ENCODE data around the gene GPRIN1.

Gene GPRIN1

DNA sequence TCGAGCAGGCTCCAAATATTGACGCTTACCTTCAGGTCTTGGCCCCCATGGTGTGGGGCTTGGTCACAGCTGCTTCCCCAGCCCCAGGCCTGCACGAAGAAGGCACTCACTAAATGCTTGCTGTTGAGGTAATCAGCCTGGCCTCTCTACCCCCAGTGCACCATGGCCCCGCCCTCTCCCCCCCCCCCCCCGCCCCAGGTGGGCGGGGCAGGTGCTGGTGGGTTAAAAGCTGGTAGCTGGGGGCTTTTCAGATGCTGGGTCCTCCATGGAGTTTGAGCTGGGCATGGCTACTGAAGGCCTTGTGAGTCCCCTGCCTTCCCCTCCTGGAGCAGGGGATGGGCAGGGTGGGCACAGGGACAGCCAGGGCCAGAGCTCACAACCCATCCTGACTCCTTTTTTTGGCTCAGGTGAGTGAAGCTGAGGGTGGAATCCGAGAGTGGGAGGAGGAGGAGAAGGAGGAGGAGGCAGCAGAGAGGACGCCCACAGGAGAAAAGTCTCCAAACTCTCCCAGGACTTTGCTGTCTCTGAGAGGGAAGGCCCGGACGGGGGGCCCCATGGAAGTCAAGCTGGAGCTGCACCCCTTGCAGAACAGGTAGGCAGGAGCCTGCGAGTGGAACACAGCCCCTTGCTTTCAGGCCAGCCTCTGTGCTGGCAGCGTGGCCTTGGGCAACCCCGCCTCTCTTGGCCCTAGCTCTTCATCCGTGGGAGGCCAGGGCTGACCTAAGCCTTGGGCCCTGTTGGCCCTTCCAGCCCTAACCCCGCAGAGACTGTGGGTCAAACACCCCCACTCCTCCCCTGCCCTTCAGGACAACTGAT lies 32.9 kb upstream of the GPRIN1 start:
- DNase-seq, result no peak

DNA sequence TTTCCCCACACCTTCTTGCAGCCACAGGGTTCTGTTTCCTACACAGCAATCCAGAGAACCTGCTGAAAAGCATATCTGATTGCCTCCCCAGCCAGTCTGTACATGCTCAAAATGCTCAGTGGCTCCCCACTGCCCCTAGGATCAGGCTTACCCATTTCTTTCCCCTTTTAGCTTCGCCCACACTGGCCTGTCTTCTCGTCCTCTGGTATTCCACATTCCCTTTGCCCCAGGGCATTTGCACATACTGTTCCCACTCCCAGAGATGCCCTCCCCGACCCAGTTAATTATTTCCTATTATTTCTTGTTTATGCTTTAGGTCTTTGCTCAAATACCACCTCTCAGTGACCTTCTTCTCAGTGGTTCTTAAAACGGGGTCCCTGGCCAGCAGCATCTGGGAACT lies 30.7 kb upstream of the GPRIN1 start:
- no peak for DNase-seq

DNA sequence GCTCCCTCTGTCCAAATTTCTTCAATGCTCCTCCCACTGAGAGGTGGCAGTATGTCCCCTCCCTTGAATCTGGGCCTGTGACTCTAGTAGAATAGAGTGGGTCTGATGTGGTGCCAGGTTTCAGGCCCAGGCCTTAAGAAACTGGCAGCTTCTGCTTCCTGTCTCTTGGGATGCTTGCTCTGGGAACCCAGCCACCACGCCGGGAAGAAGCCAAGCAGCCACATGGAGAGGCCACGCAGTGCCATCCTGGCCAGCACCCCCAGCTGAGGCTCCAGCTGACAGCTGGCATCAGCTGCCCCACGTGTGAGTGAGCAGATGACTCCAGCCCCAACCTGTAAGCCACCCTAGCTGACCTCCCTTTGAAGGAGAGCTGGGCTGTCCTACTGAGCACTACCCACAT lies 30.0 kb upstream of the GPRIN1 start:
- DNase-seq, result no peak

DNA sequence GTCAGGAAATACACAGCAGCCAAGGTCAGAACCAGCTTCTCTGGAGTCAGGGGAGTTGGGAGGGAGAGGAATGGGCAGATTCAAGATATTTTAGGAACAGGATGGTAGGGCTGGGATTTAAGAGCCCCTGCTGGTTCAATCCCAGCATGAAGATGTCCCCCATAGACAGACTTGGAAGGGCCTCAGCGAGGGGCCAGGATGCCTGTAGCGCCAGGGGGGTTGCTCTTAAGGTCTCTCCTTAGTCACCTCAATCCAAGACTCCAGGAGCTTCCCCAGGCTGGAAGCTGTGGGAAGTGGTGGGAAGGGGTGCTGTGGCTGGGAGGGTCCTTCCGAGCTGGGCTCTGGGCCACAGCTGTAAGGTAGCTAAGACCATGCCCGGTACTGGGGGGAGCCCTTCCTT lies 29.3 kb upstream of the GPRIN1 start:
- DNase-seq, result no peak

DNA sequence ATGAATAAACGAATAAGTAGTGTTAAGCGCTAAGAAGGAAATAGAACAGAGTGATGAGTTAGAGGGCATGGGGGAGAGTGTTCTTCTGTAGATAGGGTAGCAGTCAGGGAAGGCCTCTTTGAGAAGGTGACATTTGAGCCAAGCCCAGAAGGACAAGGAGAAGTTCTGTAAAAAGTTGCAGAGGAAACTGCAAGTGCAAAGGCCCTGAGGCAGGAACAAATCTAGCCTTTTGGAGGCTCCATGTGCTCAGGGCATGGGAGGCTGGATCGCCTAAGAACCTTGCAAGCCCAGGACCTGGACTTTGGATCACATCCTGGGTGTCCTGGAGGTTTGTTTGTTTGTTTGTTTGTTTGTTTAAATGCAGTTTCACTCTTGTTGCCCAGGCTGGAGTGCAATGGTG lies 28.5 kb upstream of the GPRIN1 start:
- DNase-seq, result no peak

DNA sequence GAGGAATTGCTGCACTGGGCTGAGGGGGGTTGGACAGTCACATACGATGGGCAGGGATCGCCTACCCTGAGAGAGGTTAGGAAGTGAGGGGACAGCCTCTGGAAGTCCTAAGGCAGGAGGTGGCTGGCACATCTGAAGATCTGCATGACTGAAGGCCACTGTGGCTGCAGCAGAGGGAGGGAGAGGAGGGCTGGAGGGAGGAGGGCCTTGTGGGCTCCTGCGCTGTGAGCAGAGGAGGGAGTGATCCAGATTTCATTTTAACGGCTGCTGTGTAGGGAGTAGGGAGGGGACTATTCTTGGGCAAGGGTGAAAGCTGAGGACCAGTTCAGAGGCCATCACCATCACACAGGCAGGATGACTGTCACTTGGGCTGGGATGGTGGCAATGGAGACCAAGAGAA lies 27.6 kb upstream of the GPRIN1 start:
- DNase-seq, result no peak

DNA sequence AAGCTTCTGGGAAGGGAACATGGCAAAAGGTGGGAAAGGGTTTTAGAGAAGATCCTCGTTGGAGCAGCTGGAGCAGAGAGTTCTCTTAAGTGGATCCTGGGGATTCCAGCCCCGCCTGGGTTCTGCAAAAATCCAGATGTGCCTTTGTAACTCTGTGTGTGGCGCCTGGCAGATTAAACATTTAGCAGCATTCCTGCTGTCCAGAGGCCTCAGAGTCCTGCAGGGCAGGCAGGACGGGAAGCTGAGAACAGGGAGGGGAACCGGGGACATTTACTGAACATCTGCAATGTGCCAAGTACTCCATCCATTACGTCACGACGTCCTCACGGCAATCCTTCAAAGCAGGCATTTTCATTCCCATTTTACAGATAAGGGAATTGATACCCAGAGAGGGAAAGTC lies 26.5 kb upstream of the GPRIN1 start:
- DNase-seq, result no peak

DNA sequence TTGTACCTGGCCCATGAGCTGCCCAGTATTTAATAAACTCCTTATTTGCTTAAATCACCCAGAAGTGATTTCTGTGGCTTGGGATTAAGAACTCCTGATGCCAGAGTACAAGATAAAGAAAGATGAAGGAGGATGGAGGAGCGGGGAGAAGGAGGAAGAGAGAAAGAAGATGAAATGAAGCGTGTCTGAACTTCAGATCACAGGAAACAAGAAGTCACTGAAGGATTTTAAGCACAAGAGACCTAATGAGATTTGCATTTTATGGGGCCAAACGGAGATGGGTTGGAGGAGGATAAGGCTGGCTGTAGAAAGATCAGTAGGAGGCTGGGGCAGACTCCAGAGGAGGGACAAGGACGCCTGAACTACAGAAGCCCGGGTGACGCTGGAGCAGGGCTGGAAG lies 23.6 kb upstream of the GPRIN1 start:
- DNase-seq, result no peak

DNA sequence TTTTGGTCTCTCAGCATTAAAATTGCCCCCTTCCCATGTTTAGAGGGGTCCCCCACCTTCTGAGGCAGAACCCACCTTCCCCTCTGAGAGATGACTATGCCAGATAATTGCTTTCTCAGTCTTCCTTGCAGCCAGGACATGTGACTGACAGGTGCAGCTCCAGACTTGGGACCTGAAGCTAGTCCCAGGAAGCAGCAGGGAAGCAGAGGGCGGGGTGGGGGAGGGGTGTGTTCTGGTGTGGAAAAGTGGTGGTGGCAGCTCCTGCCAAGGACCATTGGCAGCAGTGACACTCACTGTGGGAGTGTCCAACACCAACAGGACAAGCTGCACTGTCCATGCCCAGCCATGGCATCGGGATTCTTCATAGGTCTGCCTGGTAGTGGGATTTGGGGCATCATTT lies 22.8 kb upstream of the GPRIN1 start:
- DNase-seq, result no peak

DNA sequence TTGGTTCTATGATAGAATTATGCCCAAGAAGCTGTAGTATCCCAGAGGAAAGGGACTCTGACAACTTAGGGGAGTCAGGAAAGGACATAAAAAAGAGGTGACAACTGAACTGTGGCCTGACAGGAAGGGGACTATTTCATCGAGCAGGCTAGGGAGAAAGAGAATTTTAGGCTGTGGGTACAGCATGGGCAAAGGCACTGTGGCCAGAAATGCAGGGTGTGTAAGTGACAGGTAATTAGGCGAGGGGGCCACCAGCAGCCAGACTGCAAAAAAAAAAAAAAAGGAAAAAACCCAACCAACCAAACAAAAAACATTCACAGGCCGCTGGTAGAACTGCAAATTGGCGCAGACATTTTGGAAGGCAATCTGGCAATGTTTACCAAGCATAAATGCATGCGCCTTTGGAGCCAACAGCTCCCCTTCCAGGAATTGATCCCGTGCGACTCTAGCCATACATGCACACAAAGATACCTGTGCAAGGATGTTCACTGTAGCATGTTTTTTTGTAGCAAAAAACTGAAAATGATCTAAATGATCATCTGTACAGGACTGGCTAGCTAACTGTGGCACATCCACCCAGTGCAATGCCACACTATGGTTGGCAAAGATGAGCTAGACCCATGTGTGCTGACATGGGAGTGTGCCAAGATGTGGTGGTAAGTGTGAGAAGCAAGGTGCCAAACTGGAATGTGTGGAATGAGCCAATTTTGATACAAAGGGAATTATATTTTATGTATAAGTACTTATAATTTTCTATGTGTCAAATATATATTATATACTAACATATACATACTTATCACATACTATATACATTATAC lies 21.6 kb upstream of the GPRIN1 start:
- no peak for DNase-seq

DNA sequence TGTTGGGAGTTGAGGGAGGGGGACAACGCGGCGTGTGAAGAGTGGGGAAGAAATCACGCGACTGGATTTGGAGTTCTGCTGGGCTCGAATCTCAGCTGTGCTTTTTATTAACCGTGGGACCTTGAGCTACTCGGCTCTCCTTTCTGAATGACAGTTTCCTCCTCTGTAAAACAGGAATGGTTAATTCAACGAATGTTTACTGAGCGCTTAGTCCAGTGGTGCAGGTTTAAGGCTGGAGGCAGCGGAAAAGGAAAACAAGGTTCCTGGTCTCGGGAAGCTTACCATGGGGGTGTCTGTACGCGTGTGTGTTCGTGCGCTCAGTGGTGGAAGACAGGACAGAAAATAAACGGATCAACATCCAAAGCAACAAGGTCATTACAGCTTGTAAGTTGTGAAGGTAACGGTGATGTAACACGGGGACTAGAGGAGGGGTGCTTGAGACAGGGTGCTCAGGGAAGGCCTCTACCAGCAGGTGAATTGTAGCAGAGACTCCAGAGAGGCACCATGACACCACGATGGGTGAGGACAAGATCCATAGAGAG lies 20.8 kb upstream of the GPRIN1 start:
- DNase-seq, result no peak

DNA sequence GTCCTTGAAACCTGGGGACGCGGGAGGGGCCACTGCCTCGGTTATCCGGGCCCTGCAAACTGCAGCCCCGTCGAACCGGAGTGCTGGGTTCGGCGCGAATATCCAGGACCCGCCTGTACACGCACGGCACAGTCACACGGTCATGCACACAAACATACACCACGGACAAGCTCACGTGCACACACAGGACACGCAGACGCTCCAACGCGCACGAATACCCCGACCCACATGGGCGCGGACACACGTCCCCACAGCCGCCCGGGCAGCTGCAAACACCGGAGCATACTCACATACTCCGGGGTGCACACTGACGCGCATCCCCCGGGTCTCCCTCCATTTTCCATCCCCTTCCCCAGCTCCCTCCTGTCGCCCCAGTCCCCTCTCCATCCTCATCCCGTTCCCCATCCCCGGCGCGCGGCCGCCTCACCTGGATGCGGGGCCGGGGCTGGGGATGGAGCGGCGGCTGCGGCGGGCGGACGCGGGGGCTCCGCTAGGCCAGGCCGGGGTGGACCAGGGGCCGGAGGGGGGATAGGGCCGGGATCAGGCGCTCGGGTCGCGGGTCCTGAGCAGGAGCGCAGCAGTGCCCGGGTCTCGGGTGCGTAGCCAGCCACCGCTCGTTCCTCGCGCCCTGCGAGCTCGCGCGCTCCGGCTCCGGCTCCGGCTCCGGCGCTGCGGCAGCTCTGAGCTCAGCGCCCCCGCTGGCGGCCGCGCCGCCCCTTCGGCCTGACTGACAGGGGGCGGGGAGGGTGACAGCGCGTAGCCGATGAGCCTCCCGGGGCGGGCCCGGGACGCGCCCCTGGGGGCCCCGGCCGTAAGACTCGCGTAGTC lies 20.1 kb upstream of the GPRIN1 start, which contains the start of the genes EIF4E1B and SNCB:
Gene EIF4E1B (plus strand): TSS at position 823 of the 828 bp plus-strand sequence. CDS start 12,113 bp downstream, outside the sequence.
Gene SNCB (minus strand): TSS at position 682 of the 828 bp plus-strand sequence. CDS start 880 bp downstream, outside the sequence.
- DNase-seq, result no peak

DNA sequence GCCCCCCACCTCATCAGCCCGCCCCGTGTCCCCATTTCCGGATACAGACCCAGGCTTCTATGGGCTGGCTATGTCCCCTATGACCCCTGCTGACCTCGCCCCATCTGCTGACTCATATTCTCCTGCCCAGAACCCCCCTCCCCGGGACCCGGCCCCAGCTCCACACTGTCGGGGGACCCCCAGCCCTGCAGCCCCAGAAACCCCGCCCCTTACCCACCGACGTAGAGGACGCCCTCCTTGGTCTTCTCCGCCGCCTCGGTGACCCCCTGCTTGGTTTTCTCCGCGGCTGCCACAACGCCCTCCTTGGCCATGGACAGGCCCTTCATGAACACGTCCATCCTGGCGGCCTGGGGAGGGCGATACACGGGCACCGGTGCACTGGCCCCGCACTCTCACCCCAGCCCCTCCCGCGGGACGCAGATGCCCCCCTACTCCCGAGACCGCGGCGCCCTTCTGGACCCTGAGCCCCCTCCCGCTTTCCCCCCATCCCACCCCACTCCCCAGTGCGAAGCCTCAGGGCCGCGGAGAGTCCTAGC lies 19.4 kb upstream of the GPRIN1 start:
- no peak for DNase-seq

DNA sequence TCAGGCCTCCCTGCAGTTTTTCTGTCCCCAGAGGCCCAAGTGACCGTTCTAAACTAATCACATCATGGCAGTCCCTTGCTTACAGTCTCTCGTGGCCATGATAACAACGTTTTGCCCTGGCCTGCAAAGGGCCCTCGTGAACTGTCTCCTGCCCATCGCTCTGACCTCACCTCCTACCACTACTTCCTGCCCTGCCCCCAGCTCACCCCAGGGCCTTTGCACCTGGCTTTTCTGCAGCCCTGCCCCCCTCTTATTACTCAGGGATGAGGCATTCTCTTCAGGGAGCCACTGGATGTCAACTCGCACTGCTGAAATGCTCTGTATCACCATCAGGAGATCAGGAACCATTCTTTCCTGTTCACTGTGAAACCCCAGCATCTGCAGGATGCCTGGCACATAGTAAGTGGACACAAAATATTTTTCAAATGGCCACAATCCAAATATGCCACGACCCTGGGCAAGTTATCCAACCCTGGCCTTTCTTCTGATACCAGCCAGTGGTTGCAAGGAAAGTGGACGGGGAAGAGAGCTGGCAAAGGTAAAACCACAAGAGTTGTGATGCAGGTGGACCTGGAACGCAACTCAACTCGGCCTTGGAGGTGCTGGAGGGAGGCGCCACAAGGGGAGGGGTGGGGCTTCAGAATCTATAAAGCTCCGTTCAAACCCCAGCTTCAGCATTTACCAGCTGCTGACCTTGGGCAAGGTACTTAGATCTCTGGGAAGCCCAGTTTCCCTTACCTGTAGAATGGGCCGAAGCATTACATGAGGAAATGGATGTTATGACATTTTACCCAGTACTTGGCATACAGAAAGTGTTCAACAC lies 18.7 kb upstream of the GPRIN1 start:
- no peak for DNase-seq

DNA sequence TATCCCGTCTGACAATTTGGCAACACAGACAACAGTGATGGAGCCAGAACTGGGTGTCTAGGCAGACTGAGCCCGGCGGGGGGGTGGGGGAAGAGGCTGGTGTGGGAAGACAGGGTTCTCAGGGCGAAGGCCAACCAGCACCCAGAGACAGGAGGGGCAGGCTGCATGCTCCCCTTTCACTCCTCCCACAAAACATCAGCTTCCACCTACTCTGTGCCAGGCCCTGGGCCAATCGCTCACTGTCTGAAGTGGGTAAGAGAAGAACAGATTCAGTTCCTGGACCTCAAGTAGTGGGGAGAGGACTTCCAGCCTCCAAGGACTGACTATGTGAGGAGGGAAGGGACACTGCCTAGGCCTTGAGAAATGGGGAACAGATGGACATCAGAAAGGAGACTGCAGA lies 17.6 kb upstream of the GPRIN1 start:
- no peak for DNase-seq

DNA sequence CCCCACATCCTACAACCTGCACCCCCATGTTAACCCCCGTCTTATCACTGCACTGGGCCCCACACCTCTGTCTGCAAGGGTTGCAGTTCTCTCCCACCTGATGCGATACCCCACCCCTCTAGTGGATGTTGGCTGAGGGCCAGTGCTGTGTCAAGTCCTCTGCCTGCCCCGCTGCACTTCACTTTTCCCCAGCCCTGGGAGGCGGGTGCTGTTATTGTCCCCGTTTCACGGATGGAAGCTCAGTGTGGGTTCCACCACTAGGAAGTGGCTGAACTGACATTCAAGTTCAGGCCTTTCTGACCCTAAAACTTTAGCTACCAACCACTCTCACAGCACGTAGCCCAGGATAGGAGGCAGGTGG lies 16.9 kb upstream of the GPRIN1 start:
- DNase-seq, result no peak

DNA sequence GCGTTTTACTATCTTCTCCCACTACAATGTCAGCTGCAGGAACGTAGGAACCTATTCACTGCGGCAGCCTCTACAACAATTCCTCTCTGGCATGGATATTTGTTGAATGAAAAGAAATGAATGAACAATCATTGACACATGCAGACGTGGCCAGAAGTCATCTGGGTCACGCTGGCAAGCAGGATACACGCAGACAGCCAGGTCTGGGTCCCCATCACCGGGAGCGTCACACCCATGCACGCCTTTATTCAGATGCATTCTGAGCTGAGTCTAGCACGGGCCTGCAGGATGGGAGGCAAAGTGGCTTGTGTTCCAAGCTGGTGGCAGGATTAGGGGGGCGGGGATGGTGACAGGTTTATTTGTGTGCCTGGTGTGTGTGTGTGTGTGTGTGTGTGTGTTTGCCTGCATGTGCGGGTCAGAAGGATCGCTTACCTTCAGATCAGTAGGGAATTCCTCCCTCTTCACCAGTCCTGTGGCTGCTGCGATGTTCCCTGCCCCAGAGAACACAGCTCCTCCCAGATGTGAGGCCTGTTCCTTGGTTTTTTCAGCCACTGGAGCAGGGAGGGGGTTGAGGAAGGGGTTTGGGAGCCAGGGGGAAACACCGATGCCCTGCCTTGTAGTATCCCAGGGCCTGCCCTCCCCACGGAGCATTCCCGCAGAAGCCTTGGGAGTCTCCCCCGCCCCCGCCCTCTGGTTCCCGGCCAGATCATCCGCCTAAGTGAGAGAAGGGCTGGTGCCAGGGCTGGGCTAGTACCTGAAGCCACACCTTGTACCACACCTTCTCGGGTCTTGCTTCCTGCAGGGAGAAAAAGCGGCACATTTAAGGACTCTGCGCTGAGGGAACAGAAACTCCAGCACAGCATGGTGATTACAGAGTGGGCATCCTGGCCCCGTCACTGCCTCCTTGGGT lies 16.3 kb upstream of the GPRIN1 start:
- DNase-seq, result no peak

DNA sequence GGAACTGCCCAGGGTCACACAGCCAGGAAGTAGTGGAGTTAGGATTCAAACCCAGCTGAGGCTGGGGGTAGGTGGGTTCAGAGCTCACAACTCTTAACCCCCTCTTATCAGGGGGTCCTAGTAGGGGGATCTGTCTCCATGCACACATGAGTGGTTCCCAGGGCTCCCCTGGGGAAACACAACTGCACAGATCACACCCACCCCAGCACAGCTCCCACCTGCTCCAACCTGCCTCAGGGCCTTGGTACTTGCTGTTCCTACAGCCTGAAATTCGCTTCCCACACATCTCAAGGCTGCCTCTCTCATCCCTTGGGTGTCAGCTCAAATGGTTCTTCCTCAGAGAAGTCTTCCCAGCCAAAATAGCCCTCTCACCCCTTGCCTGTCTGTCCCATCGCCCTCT lies 15.6 kb upstream of the GPRIN1 start:
- no peak for DNase-seq

DNA sequence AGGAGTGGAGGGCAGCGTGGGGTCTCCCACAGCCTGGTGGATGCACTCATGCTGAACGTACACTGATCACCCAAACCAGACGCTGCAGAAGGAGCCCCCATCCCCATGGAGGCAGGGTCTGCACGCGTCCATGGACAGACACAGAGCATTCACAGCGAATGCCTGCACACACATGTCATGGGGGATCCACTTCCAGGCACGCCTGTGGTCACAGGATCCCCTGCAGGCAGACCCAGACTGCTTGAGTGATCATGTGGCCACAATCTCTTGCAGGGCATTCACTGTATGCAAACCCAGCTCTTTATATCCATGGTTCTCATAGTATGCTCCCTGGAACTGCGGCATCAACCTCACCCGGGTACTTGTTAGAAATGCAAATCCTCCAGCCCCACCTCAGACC lies 15.0 kb upstream of the GPRIN1 start:
- DNase-seq, result no peak

DNA sequence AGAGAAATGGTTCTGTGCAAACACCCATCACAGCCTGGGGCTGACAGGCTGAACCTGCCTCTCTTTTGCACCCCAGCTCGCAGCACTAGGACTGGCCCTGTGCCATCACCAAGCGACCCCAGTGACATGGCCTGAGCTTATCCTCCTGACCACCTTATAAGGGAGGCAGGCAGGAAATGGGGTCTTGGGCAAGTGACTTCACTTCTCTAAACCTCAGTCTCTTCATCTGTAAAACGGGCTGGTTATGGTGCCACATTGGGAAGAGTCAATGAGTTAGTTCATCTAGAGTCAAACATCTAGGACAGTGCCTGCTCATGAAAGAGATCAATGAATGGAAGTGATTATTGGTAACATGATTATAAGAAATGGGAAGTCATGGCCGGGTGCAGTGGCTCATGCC lies 14.2 kb upstream of the GPRIN1 start:
- DNase-seq, result no peak

DNA sequence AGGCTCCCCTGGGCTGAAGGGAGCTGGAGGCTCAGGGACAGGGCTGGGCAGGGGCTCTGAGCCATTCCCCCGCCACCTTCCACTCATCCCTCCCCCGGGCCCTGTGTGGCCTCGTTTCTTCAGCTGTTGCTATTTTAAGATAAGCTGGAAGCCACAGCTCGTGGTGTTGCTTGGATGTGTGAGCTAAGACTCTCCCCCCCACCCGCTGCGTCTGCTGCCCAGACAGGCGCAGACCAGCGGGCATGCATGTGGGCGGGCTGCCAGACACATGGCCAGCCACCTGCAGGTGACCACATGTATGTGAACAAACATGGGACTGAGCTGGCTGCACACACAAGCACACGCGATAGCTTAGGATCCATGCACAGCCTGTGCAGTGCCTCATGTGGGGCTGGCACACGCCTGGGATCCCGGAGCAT lies 11.7 kb upstream of the GPRIN1 start:
- DNase-seq, result no peak

Data from T-helper 9 cell (primary cell).